HepG2 (cell line): Measurements from ENCODE around the gene POLR1H. TPM values are rescaled to one million over a fixed set of nuclear protein-coding genes. Genes with fewer than 3 reads are reported as not detected.

Experiments used
- CBX5 ChIP-seq: sonication (generic); formaldehyde crosslinking; IDR thresholded peaks from 2 replicates; pipeline ENCODE4 v1.4.0; 2020; ENCODE audit warnings: missing genetic modification reagents, borderline replicate concordance
- CHCHD3 ChIP-seq: sonication (generic); formaldehyde crosslinking; IDR thresholded peaks from 2 replicates; pipeline ENCODE4 v1.8.0; 2022; ENCODE audit warnings: mild to moderate bottlenecking, missing genetic modification reagents, moderate library complexity
- ELF3 ChIP-seq: IDR thresholded peaks from 2 replicates; pipeline ENCODE4 v1.6.1; 2016; ENCODE audit warnings: missing genetic modification reagents, missing compliant biosample characterization
- MAX ChIP-seq: IDR thresholded peaks from 2 replicates; pipeline ENCODE4 v1.6.1; 2012; ENCODE audit warnings: inconsistent platforms
- MEF2D ChIP-seq: sonication (generic); formaldehyde crosslinking; IDR thresholded peaks from 2 replicates; pipeline ENCODE4 v1.5.1; 2020; ENCODE audit warnings: mild to moderate bottlenecking, missing genetic modification reagents
- NBN ChIP-seq: fragments of 450-650 bp; conservative IDR thresholded peaks from 2 replicates; pipeline ENCODE4 v1.6.1; 2017
- NFYC ChIP-seq: IDR thresholded peaks from 2 replicates; pipeline ENCODE4 v1.6.1; 2016; ENCODE audit warnings: missing genetic modification reagents, missing compliant biosample characterization
- RARA ChIP-seq: IDR thresholded peaks from 2 replicates; pipeline ENCODE4 v1.6.1; 2016; ENCODE audit warnings: missing genetic modification reagents, missing compliant biosample characterization
- SALL1 ChIP-seq: sonication (generic); formaldehyde crosslinking; IDR thresholded peaks from 2 replicates; pipeline ENCODE4 v1.8.0; 2022; ENCODE audit warnings: mild to moderate bottlenecking, missing genetic modification reagents
- THAP11 ChIP-seq: IDR thresholded peaks from 2 replicates; pipeline ENCODE4 v1.6.1; 2016; ENCODE audit warnings: missing biosample characterization, missing genetic modification reagents
- TOE1 ChIP-seq: sonication (generic); formaldehyde crosslinking; IDR thresholded peaks from 2 replicates; pipeline ENCODE4 v1.4.0; 2020; ENCODE audit warnings: mild to moderate bottlenecking, missing genetic modification reagents
- YY1 ChIP-seq: IDR thresholded peaks from 2 replicates; pipeline ENCODE4 v1.6.1; 2011; ENCODE audit warnings: low read length, low read depth, moderate library complexity, mild to moderate bottlenecking; ENCODE audit not compliant: insufficient read depth, insufficient replicate concordance
- ZHX2 ChIP-seq, 2 experiments: sonication (generic) in 1 of 2; formaldehyde crosslinking in 1 of 2; IDR thresholded peaks; 2 replicates each; pipeline versions ENCODE4 v1.6.1 to v1.9.0; 2014 to 2022; ENCODE audit warnings: antibody characterized with exemption in 1 of 2, borderline replicate concordance in 1 of 2, inconsistent platforms in 1 of 2, low read depth in 1 of 2, missing genetic modification reagents in 1 of 2
- ZMAT3 ChIP-seq: sonication (generic); formaldehyde crosslinking; conservative IDR thresholded peaks from 2 replicates; pipeline ENCODE4 v1.7.0; 2021; ENCODE audit warnings: missing genetic modification reagents
- ZNF121 ChIP-seq: sonication (generic); formaldehyde crosslinking; IDR thresholded peaks from 2 replicates; pipeline ENCODE4 v1.5.0; 2020; ENCODE audit warnings: mild to moderate bottlenecking, missing genetic modification reagents
- ZNF280B ChIP-seq: sonication (generic); formaldehyde crosslinking; IDR thresholded peaks from 2 replicates; pipeline ENCODE4 v1.5.0; 2020; ENCODE audit warnings: missing genetic modification reagents, mild to moderate bottlenecking, borderline replicate concordance
- ZNF556 ChIP-seq: sonication (generic); formaldehyde crosslinking; IDR thresholded peaks from 2 replicates; pipeline ENCODE4 v1.4.0; 2020; ENCODE audit warnings: mild to moderate bottlenecking, missing genetic modification reagents, borderline replicate concordance
- ZNF691 ChIP-seq: sonication (generic); formaldehyde crosslinking; IDR thresholded peaks from 2 replicates; pipeline ENCODE4 v1.4.0; 2020; ENCODE audit warnings: missing genetic modification reagents, low read depth, mild to moderate bottlenecking, borderline replicate concordance
- ZNF713 ChIP-seq: sonication (generic); formaldehyde crosslinking; IDR thresholded peaks from 2 replicates; pipeline ENCODE4 v1.4.0; 2020; ENCODE audit warnings: mild to moderate bottlenecking, missing genetic modification reagents
- polyA plus RNA-seq, 8 experiments: library from polyadenylated mRNA; depleted of rRNA in 3 of 8; stranded (reverse) in 7 of 8; unstranded in 1 of 8; fragments of >200 nt; fragmentation: Illumina TruSeq in 4 of 8; extraction: Trizol in 4 of 8; gene quantifications; 2 replicates each; pipeline versions ENCODE4 v1.2.1 to v1.2.3, GENCODE V29; 2011 to 2016; ENCODE audit warnings: low read depth in 4 of 8, missing spikeins in 1 of 8, mixed read lengths in 1 of 8; ENCODE audit not compliant: insufficient read depth in 1 of 8
- total RNA-seq, 5 experiments: library from RNA; depleted of rRNA; stranded (reverse); fragments of >200 nt; fragmentation: Illumina TruSeq; extraction: Trizol; gene quantifications; 2 replicates each; pipeline ENCODE4 v1.2.3, GENCODE V29; 2016; ENCODE audit warnings: low read depth in 1 of 5

POLR1H gene
- total and polyA plus RNA-seq, 2 of the 13 experiments (the other 11 are each of a cell fraction or from before 2014, with no cell fraction given) = 61.4 to 79.8 TPM

GRCh38 chr6:30091577-30092381 is 30.7 kb downstream of the POLR1H start (continued):
- TF ChIP-seq ZHX2 (IDR thresholded peaks at IDR 0.05; ENCODE audit: low read depth) = peak; percentile 15; the same call in 1 of the 2 replicates
- no peak for TF ChIP-seq ZHX2 (CRISPR knock-in tag; IDR thresholded peaks at IDR 0.05; ENCODE audit: borderline replicate concordance)
- peak; percentile 67 for TF ChIP-seq RARA (CRISPR knock-in tag)
- TF ChIP-seq NBN = no peak
- TF ChIP-seq CHCHD3 (CRISPR knock-in tag) = peak; percentile 43; the same call in 1 of the 2 replicates
- TF ChIP-seq ZNF713 = no peak
- 0 out of 2 replicates have a peak, but pooled peaks have one; percentile 48 for TF ChIP-seq ZNF556 (CRISPR knock-in tag)
- TF ChIP-seq MAX = peak; percentile 66; the same call in 1 of the 2 replicates
- peak; percentile 49; the same call in 1 of the 2 replicates for TF ChIP-seq CBX5 (CRISPR knock-in tag)
- peak; percentile 23; the same call in 1 of the 2 replicates for TF ChIP-seq NFYC (CRISPR knock-in tag)
- no peak for TF ChIP-seq THAP11 (CRISPR knock-in tag)
- 0 out of 2 replicates have a peak, but pooled peaks have one; percentile 32 for TF ChIP-seq ELF3 (CRISPR knock-in tag)
- peak; percentile 75; the same call in 1 of the 2 replicates for TF ChIP-seq ZMAT3 (CRISPR knock-in tag)
- TF ChIP-seq ZNF280B (CRISPR knock-in tag) = peak; percentile 43; the same call in 1 of the 2 replicates
- TF ChIP-seq SALL1 = peak; percentile 32; the same call in 1 of the 2 replicates
- peak; percentile 29 for TF ChIP-seq YY1
- TF ChIP-seq TOE1 (CRISPR knock-in tag) = no peak
- TF ChIP-seq MEF2D = 0 out of 2 replicates have a peak, but pooled peaks have one; percentile 25
- TF ChIP-seq ZNF121 (CRISPR knock-in tag) = no peak
- TF ChIP-seq ZNF691 (CRISPR knock-in tag) = 0 out of 2 replicates have a peak, but pooled peaks have one; percentile 41
